ENCODE data around the gene DNAH3. TPM values are rescaled to one million over a fixed set of nuclear protein-coding genes. Genes with fewer than 3 reads are reported as not detected.
"Not testable (repeated sequence)": the region's sequence is repeated elsewhere in the genome, so short reads cannot be mapped to it uniquely, and the experiment has no call there.

The DNAH3 gene
- total RNA-seq, 2 experiments from 2014 or later: not detected

- CTCF ChIA-PET: no interaction called here
- POLR2A ChIA-PET: no interaction called here
- H3K9me3 Mint-ChIP-seq (ENCODE audit: low read depth): no peaks in the 10 kb centered on the region
- H3K27ac Mint-ChIP-seq: no peak overlapping the region
- intact Hi-C loops (cut with DNase I, micrococcal nuclease): no loop called here
- no peaks in the 10 kb centered on the region for H3K36me3 Mint-ChIP-seq (ENCODE audit: low read depth)
- no peaks in the 10 kb centered on the region for H3K4me1 Mint-ChIP-seq
- ATAC-seq (no peak), DNase-seq (no peak)
- H3K4me3 Mint-ChIP-seq: no peak overlapping the region
- no peaks in the 10 kb centered on the region for H3K27me3 Mint-ChIP-seq
Measured at GRCh38 chr16:20984019-20984418, 166.6 kb downstream of the DNAH3 start.

DNA sequence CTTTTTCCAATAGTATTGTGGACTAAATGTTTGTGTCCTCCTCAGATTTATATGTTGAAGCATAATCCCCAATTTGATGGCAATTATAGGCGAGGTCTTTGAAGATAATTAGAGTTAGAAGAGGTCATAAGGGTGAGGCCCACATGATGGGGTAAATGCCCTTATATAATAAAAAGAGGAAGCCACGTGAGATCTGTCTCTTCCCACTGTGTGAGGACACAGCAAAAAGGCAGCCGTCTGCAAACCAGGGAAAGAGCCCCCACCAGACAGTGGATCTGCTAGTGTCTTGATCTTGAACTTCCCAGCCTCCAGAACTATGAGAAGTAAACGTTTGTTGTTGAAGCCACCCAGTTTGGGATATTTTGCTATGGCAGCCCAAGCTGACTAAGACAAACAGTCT is 174.1 kb downstream of the DNAH3 start:
- no peak overlapping the region for H3K4me3 Mint-ChIP-seq
- no peaks in the 10 kb centered on the region for H3K36me3 Mint-ChIP-seq (ENCODE audit: low read depth)
- intact Hi-C loops (cut with DNase I, micrococcal nuclease): no loop called here
- ChIA-PET CTCF (no interaction called here), POLR2A (no interaction called here)
- no peaks in the 10 kb centered on the region for H3K4me1 Mint-ChIP-seq
- H3K9me3 Mint-ChIP-seq (ENCODE audit: low read depth): no peaks in the 10 kb centered on the region
- ATAC-seq (no peak), DNase-seq (no peak)
- H3K27me3 Mint-ChIP-seq: no peaks in the 10 kb centered on the region
- H3K27ac Mint-ChIP-seq: no peak overlapping the region

DNA sequence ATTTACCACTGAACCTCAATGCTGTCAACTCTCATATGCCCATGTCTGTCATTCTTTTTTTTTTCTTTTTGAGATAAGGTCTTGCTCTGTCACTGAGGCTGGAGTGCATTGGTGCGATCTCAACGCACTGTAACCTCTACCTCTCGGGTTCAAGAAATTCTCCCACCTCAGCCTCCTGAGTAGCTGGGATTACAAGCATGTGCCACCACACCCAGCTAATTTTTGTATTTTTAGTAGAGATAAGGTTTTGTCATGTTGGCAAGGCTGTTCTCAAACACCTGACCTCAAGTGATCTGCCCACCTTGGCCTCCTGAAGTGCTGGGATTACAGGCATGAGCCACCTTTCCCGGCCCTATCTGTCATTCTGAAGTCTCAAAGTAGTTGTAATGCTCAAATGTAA is 177.4 kb downstream of the DNAH3 start:
- DNase-seq; H3K4me1 Mint-ChIP-seq; intact Hi-C loops (cut with DNase I, micrococcal nuclease); H3K4me3 Mint-ChIP-seq; H3K9me3 Mint-ChIP-seq (ENCODE audit: low read depth); H3K27me3 Mint-ChIP-seq; H3K27ac Mint-ChIP-seq; POLR2A ChIA-PET; H3K36me3 Mint-ChIP-seq (ENCODE audit: low read depth); ATAC-seq: not testable (repeated sequence)
- CTCF ChIA-PET: interaction anchor here (0.6 kb wide), 1 partner anchor 22 kb away, joined by 3 read pairs; no protein-coding TSS in a partner anchor

- intact Hi-C loops (cut with DNase I, micrococcal nuclease): no loop called here
- no peak for ATAC-seq
- H3K27me3 Mint-ChIP-seq: no peaks in the 10 kb centered on the region
- H3K4me3 Mint-ChIP-seq: no peak overlapping the region
- no peaks in the 10 kb centered on the region for H3K4me1 Mint-ChIP-seq
- H3K36me3 Mint-ChIP-seq (ENCODE audit: low read depth): no peaks in the 10 kb centered on the region
- ChIA-PET POLR2A (no interaction called here), CTCF (interaction anchor here (0.7 kb wide), 1 partner anchor 167 kb away, joined by 4 read pairs; no protein-coding TSS in a partner anchor)
- H3K9me3 Mint-ChIP-seq (ENCODE audit: low read depth): no peaks in the 10 kb centered on the region
- H3K27ac Mint-ChIP-seq: no peak overlapping the region
- DNase-seq: no peak
Measured at GRCh38 chr16:20971401-20971800, 179.2 kb downstream of the DNAH3 start.

- ATAC-seq (no peak), DNase-seq (no peak)
- Mint-ChIP-seq H3K9me3 (ENCODE audit: low read depth) (no peaks in the 10 kb centered on the region), H3K27me3 (no peaks in the 10 kb centered on the region), H3K4me3 (no peak overlapping the region), H3K27ac (no peak overlapping the region), H3K36me3 (ENCODE audit: low read depth) (no peaks in the 10 kb centered on the region), H3K4me1 (no peaks in the 10 kb centered on the region)
- intact Hi-C loops (cut with DNase I, micrococcal nuclease): no loop called here
- ChIA-PET CTCF (no interaction called here), POLR2A (no interaction called here)
Measured at GRCh38 chr16:20969386-20969785, 181.3 kb downstream of the DNAH3 start.

DNA sequence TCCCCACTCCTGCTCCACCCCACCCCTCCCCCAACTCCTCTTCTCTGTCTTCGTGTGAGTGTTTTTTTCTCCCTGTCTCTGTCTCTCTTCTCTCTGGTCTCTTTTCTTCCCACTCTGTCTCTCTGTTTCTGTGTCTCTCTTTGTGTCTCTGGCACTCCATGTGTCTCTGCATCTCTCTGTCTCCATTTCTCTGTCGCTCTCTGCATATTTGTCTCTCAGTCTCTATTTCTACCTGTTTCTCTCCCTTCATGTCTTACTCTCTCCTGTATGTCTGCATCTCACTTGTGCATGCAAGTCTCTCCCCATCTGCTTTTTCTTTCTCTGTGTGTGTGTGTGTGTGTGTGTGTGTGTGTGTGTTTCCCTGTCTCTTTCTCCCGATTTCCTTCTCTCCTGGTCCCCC is 181.9 kb downstream of the DNAH3 start:
- Mint-ChIP-seq H3K36me3 (ENCODE audit: low read depth) (no peaks in the 10 kb centered on the region), H3K4me3 (no peak overlapping the region), H3K27ac (no peak overlapping the region), H3K9me3 (ENCODE audit: low read depth) (no peaks in the 10 kb centered on the region), H3K4me1 (no peaks in the 10 kb centered on the region), H3K27me3 (no peaks in the 10 kb centered on the region)
- ChIA-PET CTCF (interaction anchor here (1.1 to 1.5 kb wide), 2 partner anchors 9 to 119 kb away, joined by 4 to 5 read pairs; no protein-coding TSS in a partner anchor), POLR2A (no interaction called here)
- ATAC-seq (no peak), DNase-seq (no peak)
- intact Hi-C loops (cut with DNase I, micrococcal nuclease): no loop called here

DNA sequence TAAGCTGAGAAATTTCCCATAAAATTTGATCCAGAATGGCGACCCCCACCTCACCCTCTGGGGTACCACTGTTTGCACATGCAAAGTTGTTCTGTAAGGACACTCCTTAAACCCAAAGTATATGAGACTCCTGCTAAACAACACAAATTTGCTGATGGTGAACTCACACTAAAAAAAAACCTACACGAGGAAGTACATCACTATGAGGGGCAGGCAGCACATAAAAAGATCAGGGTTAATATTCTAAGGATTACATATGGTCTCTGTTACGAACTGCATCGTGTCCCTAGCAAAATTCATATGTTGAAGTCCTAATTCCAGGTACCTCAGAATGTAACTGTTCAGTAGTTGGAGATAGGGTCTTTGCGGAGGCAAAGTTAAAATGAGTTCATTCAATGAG is 189.7 kb downstream of the DNAH3 start:
- CTCF ChIA-PET: no interaction called here
- no peak overlapping the region for H3K4me3 Mint-ChIP-seq
- ATAC-seq (no peak), DNase-seq (no peak)
- intact Hi-C loops (cut with DNase I, micrococcal nuclease): no loop called here
- no peak overlapping the region for H3K27ac Mint-ChIP-seq
- POLR2A ChIA-PET: no interaction called here
- H3K4me1 Mint-ChIP-seq: no peaks in the 10 kb centered on the region
- H3K27me3 Mint-ChIP-seq: no peaks in the 10 kb centered on the region
- H3K36me3 Mint-ChIP-seq (ENCODE audit: low read depth): no peaks in the 10 kb centered on the region
- no peaks in the 10 kb centered on the region for H3K9me3 Mint-ChIP-seq (ENCODE audit: low read depth)

- Mint-ChIP-seq H3K36me3 (ENCODE audit: low read depth) (no peaks in the 10 kb centered on the region), H3K4me1 (no peaks in the 10 kb centered on the region), H3K27me3 (no peaks in the 10 kb centered on the region), H3K4me3 (no peak overlapping the region), H3K27ac (no peak overlapping the region), H3K9me3 (ENCODE audit: low read depth) (no peaks in the 10 kb centered on the region)
- CTCF ChIA-PET: no interaction called here
- DNase-seq (no peak), ATAC-seq (no peak)
- intact Hi-C loops (cut with DNase I, micrococcal nuclease): no loop called here
- POLR2A ChIA-PET: no interaction called here
Measured at GRCh38 chr16:20957153-20957552, 193.5 kb downstream of the DNAH3 start.

- Mint-ChIP-seq H3K36me3 (ENCODE audit: low read depth) (no peaks in the 10 kb centered on the region), H3K4me3 (no peak overlapping the region), H3K4me1 (no peaks in the 10 kb centered on the region), H3K27ac (no peak overlapping the region), H3K27me3 (no peaks in the 10 kb centered on the region), H3K9me3 (ENCODE audit: low read depth) (no peaks in the 10 kb centered on the region)
- ChIA-PET POLR2A (no interaction called here), CTCF (interaction anchor here (0.7 kb wide), 1 partner anchor 94 kb away, joined by 3 read pairs; no protein-coding TSS in a partner anchor)
- DNase-seq (no peak), ATAC-seq (no peak)
- intact Hi-C loops (cut with DNase I, micrococcal nuclease): no loop called here
Measured at GRCh38 chr16:20956319-20956718, 194.3 kb downstream of the DNAH3 start.

GRCh38 chr16:20954574-20954973 is 196.1 kb downstream of the DNAH3 start:
- Mint-ChIP-seq H3K36me3 (ENCODE audit: low read depth) (no peaks in the 10 kb centered on the region), H3K27ac (no peak overlapping the region), H3K4me3 (no peak overlapping the region), H3K4me1 (no peaks in the 10 kb centered on the region), H3K9me3 (ENCODE audit: low read depth) (no peaks in the 10 kb centered on the region), H3K27me3 (peaks cover 4% of the 10 kb centered on the region)
- POLR2A ChIA-PET: interaction anchor here (0.6 kb wide), 1 partner anchor 33 kb away, joined by 3 read pairs; no protein-coding TSS in a partner anchor
- intact Hi-C loops (cut with DNase I, micrococcal nuclease): no loop called here
- ATAC-seq: no peak
- CTCF ChIA-PET: no interaction called here
- DNase-seq: no peak

GRCh38 chr16:20952139-20952920 is 198.3 kb downstream of the DNAH3 start:
- ATAC-seq (no peak), DNase-seq (no peak)
- no peaks in the 10 kb centered on the region for H3K9me3 Mint-ChIP-seq (ENCODE audit: low read depth)
- intact Hi-C loops (cut with DNase I, micrococcal nuclease): no loop called here
- no peaks in the 10 kb centered on the region for H3K4me1 Mint-ChIP-seq
- no peak overlapping the region for H3K4me3 Mint-ChIP-seq
- no peak overlapping the region for H3K27ac Mint-ChIP-seq
- CTCF ChIA-PET: interaction anchor here (0.6 kb wide), 1 partner anchor 9 kb away, joined by 3 read pairs; no protein-coding TSS in a partner anchor
- peaks cover 4% of the 10 kb centered on the region for H3K27me3 Mint-ChIP-seq
- no peaks in the 10 kb centered on the region for H3K36me3 Mint-ChIP-seq (ENCODE audit: low read depth)
- POLR2A ChIA-PET: no interaction called here

GRCh38 chr16:20950294-20950693 is 200.4 kb downstream of the DNAH3 start:
- ATAC-seq (no peak), DNase-seq (no peak)
- H3K27ac Mint-ChIP-seq: no peak overlapping the region
- POLR2A ChIA-PET: no interaction called here
- no peaks in the 10 kb centered on the region for H3K36me3 Mint-ChIP-seq (ENCODE audit: low read depth)
- peaks cover 4% of the 10 kb centered on the region for H3K27me3 Mint-ChIP-seq
- peaks cover under 1% of the 10 kb centered on the region for H3K4me1 Mint-ChIP-seq
- no peaks in the 10 kb centered on the region for H3K9me3 Mint-ChIP-seq (ENCODE audit: low read depth)
- intact Hi-C loops (cut with DNase I, micrococcal nuclease): no loop called here
- CTCF ChIA-PET: interaction anchor here (0.9 to 1.0 kb wide), 2 partner anchors 17 to 100 kb away, joined by 3 read pairs; no protein-coding TSS in a partner anchor
- no peak overlapping the region for H3K4me3 Mint-ChIP-seq

All from activated CD4-positive, alpha-beta T cell treated with anti-CD3 and anti-CD28 coated beads for 36 hours (primary cell).